KMS-11 (cell line): ENCODE results near the gene RAB1A.

Experiments
- H2AFZ ChIP-seq: fragments of 200-600 bp; sonication (generic); 2 replicates; pipeline ENCODE4 v1.6.1; 2016; ENCODE audit warnings: antibody characterized with exemption, mixed run types, low read depth
- H3K27ac ChIP-seq: fragments of 200-600 bp; sonication (generic); 2 replicates; pipeline ENCODE4 v1.6.1; 2016; ENCODE audit warnings: mild to moderate bottlenecking, mixed run types
- H3K27me3 ChIP-seq: fragments of 200-600 bp; sonication (generic); 2 replicates; pipeline ENCODE4 v1.6.1; 2017; ENCODE audit warnings: mild to moderate bottlenecking, low read depth, mixed run types, moderate library complexity; ENCODE audit not compliant: insufficient read depth
- H3K36me3 ChIP-seq: fragments of 200-600 bp; sonication (generic); 2 replicates; pipeline ENCODE4 v1.6.1; 2017; ENCODE audit warnings: mild to moderate bottlenecking, mixed run types; ENCODE audit not compliant: insufficient read depth
- H3K4me1 ChIP-seq: fragments of 200-600 bp; sonication (generic); 2 replicates; pipeline ENCODE4 v1.6.1; 2016; ENCODE audit warnings: mild to moderate bottlenecking, low read depth, mixed run types; ENCODE audit not compliant: poor library complexity, severe bottlenecking
- H3K4me2 ChIP-seq: fragments of 200-600 bp; sonication (generic); 2 replicates; pipeline ENCODE4 v1.7.0; 2016; ENCODE audit warnings: mild to moderate bottlenecking, mixed run types
- H3K4me3 ChIP-seq: fragments of 200-600 bp; sonication (generic); IDR thresholded peaks from 2 replicates; pipeline ENCODE4 v1.6.1; 2017; ENCODE audit warnings: low read depth, low read length, mixed read lengths; ENCODE audit not compliant: insufficient read depth
- H3K79me2 ChIP-seq: fragments of 200-600 bp; sonication (generic); 2 replicates; pipeline ENCODE4 v1.6.1; 2016; ENCODE audit warnings: low read depth, mixed run types; ENCODE audit not compliant: insufficient read depth
- H3K9ac ChIP-seq: fragments of 200-600 bp; sonication (generic); 2 replicates; pipeline ENCODE4 v1.6.1; 2016; ENCODE audit warnings: mild to moderate bottlenecking, mixed run types
- H4K20me1 ChIP-seq: fragments of 200-600 bp; sonication (generic); 2 replicates; pipeline ENCODE4 v1.6.1; 2016; ENCODE audit warnings: mild to moderate bottlenecking, mixed run types; ENCODE audit not compliant: insufficient read depth
- CTCF ChIP-seq: fragments of 200-600 bp; sonication (generic); conservative IDR thresholded peaks from 2 replicates; pipeline ENCODE4 v1.6.1; 2017; ENCODE audit warnings: low read depth, mild to moderate bottlenecking, antibody characterized with exemption, low read length, moderate library complexity, mixed read lengths

Gene RAB1A

GRCh38 chr2:65156041-65156440, 26.1 kb upstream of the RAB1A start:
- H3K4me3 ChIP-seq = no peak overlapping the region
- H3K4me1 ChIP-seq = no peaks in the 10 kb centered on the region
- no peaks in the 10 kb centered on the region for H3K36me3 ChIP-seq
- H3K9ac ChIP-seq = no peak overlapping the region
- no peaks in the 10 kb centered on the region for H4K20me1 ChIP-seq
- H3K4me2 ChIP-seq = no peak overlapping the region
- no peaks in the 10 kb centered on the region for H3K79me2 ChIP-seq
- TF ChIP-seq CTCF = no peak
- no peak overlapping the region for H3K27ac ChIP-seq
- no peaks in the 10 kb centered on the region for H3K27me3 ChIP-seq
- no peak overlapping the region for H2AFZ ChIP-seq

- H3K36me3 ChIP-seq = no peaks in the 10 kb centered on the region
Measured at GRCh38 chr2:65153515-65153914, 23.6 kb upstream of the RAB1A start.

DNA sequence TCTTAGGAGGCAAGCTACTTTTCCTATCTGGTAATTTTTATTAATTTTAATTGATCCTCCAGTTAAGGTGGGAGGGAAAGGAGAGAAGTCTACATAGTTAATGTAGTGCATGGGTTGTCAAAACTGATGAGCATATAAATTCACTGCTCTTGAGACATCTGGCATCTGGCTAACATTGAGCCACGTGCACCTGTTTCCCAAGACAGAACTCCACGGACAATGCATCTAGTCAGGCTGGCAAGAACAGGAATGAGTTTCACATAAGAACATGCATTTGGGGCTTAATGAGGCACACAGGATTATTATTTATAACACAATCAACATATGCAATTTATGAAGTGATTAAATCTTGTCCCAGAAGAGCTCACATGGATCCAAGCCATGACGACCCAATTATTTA, 16.2 kb upstream of the RAB1A start:
- TF ChIP-seq CTCF = no peak
- Histone ChIP-seq H3K27me3 (no peaks in the 10 kb centered on the region), H3K9ac (no peak overlapping the region), H3K4me3 (no peak overlapping the region), H4K20me1 (no peaks in the 10 kb centered on the region), H2AFZ (no peak overlapping the region), H3K79me2 (no peaks in the 10 kb centered on the region), H3K27ac (no peak overlapping the region), H3K4me2 (no peak overlapping the region), H3K4me1 (no peaks in the 10 kb centered on the region), H3K36me3 (no peaks in the 10 kb centered on the region)

More at GRCh38 chr2:65153515-65153914, 23.6 kb upstream of the RAB1A start:
- Histone ChIP-seq H4K20me1 (no peaks in the 10 kb centered on the region), H3K79me2 (no peaks in the 10 kb centered on the region), H3K27me3 (no peaks in the 10 kb centered on the region), H3K4me3 (no peak overlapping the region), H3K27ac (no peak overlapping the region), H3K9ac (no peak overlapping the region), H3K4me2 (no peak overlapping the region), H3K4me1 (no peaks in the 10 kb centered on the region), H2AFZ (no peak overlapping the region)
- no peak for TF ChIP-seq CTCF

GRCh38 chr2:65144571-65144970, 14.7 kb upstream of the RAB1A start:
- Histone ChIP-seq H3K36me3 (no peaks in the 10 kb centered on the region), H3K4me3 (no peak overlapping the region), H3K9ac (no peak overlapping the region), H4K20me1 (no peaks in the 10 kb centered on the region), H3K4me2 (no peak overlapping the region), H3K27ac (no peak overlapping the region), H3K4me1 (no peaks in the 10 kb centered on the region), H2AFZ (no peak overlapping the region), H3K79me2 (no peaks in the 10 kb centered on the region), H3K27me3 (no peaks in the 10 kb centered on the region)
- TF ChIP-seq CTCF = no peak
